H1 (cell line): ENCODE results near the gene DYRK1B. TPM values are rescaled to one million over a fixed set of nuclear protein-coding genes. Genes with fewer than 3 reads are reported as not detected.
"Not testable (repeated sequence)": the region's sequence is repeated elsewhere in the genome, so short reads cannot be mapped to it uniquely, and the experiment has no call there.

Experiments
- CTCF ChIA-PET: fragments of 300-600 bp; sonication (Branson Sonifier 250); formaldehyde crosslinking; loops from one replicate; lab custom pipeline; 2021; ENCODE audit not compliant: partially characterized antibody; lab: Charles Lee
- POLR2A ChIA-PET: fragments of 300-600 bp; sonication (Branson Sonifier 250); formaldehyde crosslinking; loops from one replicate; lab custom pipeline; 2021; ENCODE audit warnings: inconsistent platforms; ENCODE audit not compliant: partially characterized antibody; lab: Charles Lee
- DNase-seq, 2 experiments: peaks; one replicate each; pipeline versions ENCODE4 v3.0.0 to v3.0.0-alpha.2; 2010 to 2022; ENCODE audit warnings: low spot score in 2 of 2, low read depth in 1 of 2, mixed read lengths in 1 of 2
- FAIRE-seq: peaks from 2 replicates; lab custom pipeline; 2011; peaks lifted over from hg19 to GRCh38; lab: Jason Lieb, UNC
- H2AFZ ChIP-seq: 2 replicates; pipeline ENCODE4 v1.8.1; 2012; ENCODE audit warnings: low read length, inconsistent platforms
- H2AK5ac ChIP-seq: 2 replicates; pipeline ENCODE4 v1.6.1; 2013; ENCODE audit warnings: low read depth, low read length
- H2BK120ac ChIP-seq: replicated peaks from 2 replicates; pipeline ENCODE3; 2013; ENCODE audit warnings: low read depth, low read length, inconsistent platforms
- H2BK12ac ChIP-seq: 2 replicates; pipeline ENCODE4 v1.6.1; 2013; ENCODE audit warnings: low read depth, low read length
- H2BK15ac ChIP-seq: 2 replicates; pipeline ENCODE4 v1.6.1; 2013; ENCODE audit warnings: low read length
- H2BK20ac ChIP-seq: 2 replicates; pipeline ENCODE4 v1.6.1; 2013; ENCODE audit warnings: low read length
- H2BK5ac ChIP-seq: 2 replicates; pipeline ENCODE4 v1.6.1; 2013; ENCODE audit warnings: low read depth, low read length
- H3K14ac ChIP-seq: 2 replicates; pipeline ENCODE4 v1.6.1; 2013; ENCODE audit warnings: inconsistent platforms; ENCODE audit not compliant: insufficient read length
- H3K18ac ChIP-seq: 2 replicates; pipeline ENCODE4 v1.6.1; 2013; ENCODE audit warnings: low read length; ENCODE audit errors: extremely low read depth
- H3K23ac ChIP-seq: 2 replicates; pipeline ENCODE4 v1.6.1; 2013; ENCODE audit warnings: inconsistent platforms; ENCODE audit not compliant: insufficient read length
- H3K23me2 ChIP-seq: 2 replicates; pipeline ENCODE4 v1.6.1; 2013; ENCODE audit warnings: low read depth, low read length
- H3K27ac ChIP-seq: 2 replicates; pipeline ENCODE4 v1.6.1; 2011; ENCODE audit warnings: low read depth, low read length, inconsistent platforms
- H3K27me3 ChIP-seq, 4 experiments: replicated peaks in 1 of 4; 1 replicate in 1 of 4; 2 replicates in 3 of 4; pipeline versions ENCODE4 v1.6.1 to v1.8.1; 2011 to 2013; ENCODE audit warnings: low read length in 3 of 4, mild to moderate bottlenecking in 3 of 4, inconsistent platforms in 2 of 4, mixed read lengths in 2 of 4, moderate library complexity in 1 of 4; ENCODE audit not compliant: control insufficient read depth in 3 of 4, insufficient read depth in 3 of 4; ENCODE audit errors: extremely low read depth in 1 of 4
- H3K36me3 ChIP-seq, 4 experiments: 2 replicates each; pipeline versions ENCODE4 v1.6.1 to v1.8.1; 2011 to 2013; ENCODE audit warnings: mild to moderate bottlenecking in 4 of 4, low read length in 3 of 4, moderate library complexity in 2 of 4, control low read depth in 1 of 4, inconsistent platforms in 1 of 4; ENCODE audit not compliant: insufficient read depth in 4 of 4, control insufficient read depth in 2 of 4
- H3K4ac ChIP-seq: replicated peaks from 2 replicates; pipeline ENCODE3; 2013; ENCODE audit warnings: low read length, low read depth, mixed read lengths, inconsistent platforms; ENCODE audit not compliant: insufficient read length
- H3K4me1 ChIP-seq, 4 experiments: replicated peaks in 1 of 4; 1 replicate in 1 of 4; 2 replicates in 3 of 4; pipeline versions ENCODE4 v1.6.1 to v1.8.1; 2011 to 2013; ENCODE audit warnings: low read length in 3 of 4, inconsistent platforms in 2 of 4, mixed read lengths in 1 of 4; ENCODE audit not compliant: insufficient read depth in 4 of 4, control insufficient read depth in 3 of 4
- H3K4me2 ChIP-seq, 2 experiments: 2 replicates each; pipeline versions ENCODE4 v1.6.1 to v1.8.1; 2011 to 2013; ENCODE audit warnings: low read depth in 2 of 2, low read length in 2 of 2, control low read depth in 1 of 2, inconsistent platforms in 1 of 2, mild to moderate bottlenecking in 1 of 2; ENCODE audit not compliant: insufficient read depth in 1 of 2
- H3K4me3 ChIP-seq, 4 experiments: fragments of 200-600, 300-600 bp in 1 of 4; sonication (generic), shearing (Covaris generic), sonication (Bioruptor Twin) in 1 of 4; 2 replicates each; pipeline versions ENCODE4 v1.5.1 to v1.8.1; 2011 to 2016; ENCODE audit warnings: low read length in 4 of 4, low read depth in 3 of 4, control low read depth in 2 of 4, inconsistent platforms in 2 of 4, mild to moderate bottlenecking in 2 of 4, mixed read lengths in 1 of 4, moderate library complexity in 1 of 4; ENCODE audit not compliant: insufficient read depth in 2 of 4; ENCODE audit errors: extremely low read depth in 1 of 4
- H3K56ac ChIP-seq: replicated peaks from 2 replicates; pipeline ENCODE3; 2013; ENCODE audit warnings: low read depth, mild to moderate bottlenecking, mixed read lengths, low read length, inconsistent platforms; ENCODE audit not compliant: insufficient read length
- H3K79me1 ChIP-seq: 2 replicates; pipeline ENCODE4 v1.6.1; 2013; ENCODE audit warnings: low read depth, low read length, control low read depth
- H3K79me2 ChIP-seq, 2 experiments: 2 replicates each; pipeline versions ENCODE4 v1.6.1 to v1.8.1; 2012 to 2013; ENCODE audit warnings: low read length in 2 of 2, mild to moderate bottlenecking in 2 of 2, inconsistent platforms in 1 of 2; ENCODE audit not compliant: insufficient read depth in 2 of 2, control insufficient read depth in 1 of 2
- H3K9ac ChIP-seq, 4 experiments: replicated peaks in 1 of 4; 1 replicate in 1 of 4; 2 replicates in 3 of 4; pipeline versions ENCODE4 v1.6.1 to v1.8.1; 2011 to 2013; ENCODE audit warnings: low read depth in 3 of 4, low read length in 3 of 4, control low read depth in 2 of 4, mild to moderate bottlenecking in 2 of 4, moderate library complexity in 2 of 4, inconsistent platforms in 1 of 4; ENCODE audit errors: extremely low read depth in 1 of 4
- H3K9me3 ChIP-seq, 2 experiments: 2 replicates each; pipeline versions ENCODE4 v1.6.1 to v1.8.1; 2012 to 2013; ENCODE audit warnings: mild to moderate bottlenecking in 2 of 2, moderate library complexity in 2 of 2, control low read depth in 1 of 2, inconsistent platforms in 1 of 2, low read depth in 1 of 2, low read length in 1 of 2, mixed read lengths in 1 of 2; ENCODE audit not compliant: insufficient read depth in 2 of 2
- H4K20me1 ChIP-seq, 2 experiments: replicated peaks in 1 of 2; 2 replicates each; pipeline versions ENCODE3 to v1.8.1; 2011 to 2013; ENCODE audit warnings: inconsistent platforms in 2 of 2, low read length in 2 of 2, mild to moderate bottlenecking in 1 of 2; ENCODE audit not compliant: insufficient read depth in 2 of 2, control insufficient read depth in 1 of 2
- H4K5ac ChIP-seq: 2 replicates; pipeline ENCODE4 v1.6.1; 2013; ENCODE audit warnings: low read length, low read depth, mixed read lengths, inconsistent platforms; ENCODE audit not compliant: insufficient read length
- H4K8ac ChIP-seq: 2 replicates; pipeline ENCODE4 v1.8.0; 2013; ENCODE audit warnings: mild to moderate bottlenecking, moderate library complexity, low read length, inconsistent platforms; ENCODE audit not compliant: insufficient read depth; ENCODE audit errors: extremely low read depth
- H4K91ac ChIP-seq: replicated peaks from 2 replicates; pipeline ENCODE3; 2013; ENCODE audit warnings: low read length, mixed read lengths, inconsistent platforms; ENCODE audit not compliant: insufficient read length
- WGBS, 2 experiments: shearing (Covaris generic) in 1 of 2; methylation state at CpG; one replicate each; pipeline versions ENCODE4 v1.1.6 to v1.1.7; 2013 to 2015; ENCODE audit warnings: low lambda C conversion rate in 2 of 2, mixed read lengths in 2 of 2, inconsistent platforms in 1 of 2, low coverage in 1 of 2, missing lambda C conversion rate in 1 of 2; ENCODE audit not compliant: insufficient replicate concordance in 2 of 2, insufficient coverage in 1 of 2, insufficient read length in 1 of 2; ENCODE audit errors: extremely low coverage in 1 of 2, missing lambda C conversion rate in 1 of 2; 5-methylcytosine and 5-hydroxymethylcytosine counted together
- polyA plus RNA-seq, 7 experiments: library from polyadenylated mRNA; depleted of rRNA in 3 of 7; stranded (reverse) in 5 of 7; unstranded in 2 of 7; fragments of >200 nt in 5 of 7; fragments of 200-250 nt in 2 of 7; gene quantifications; 1 replicate in 5 of 7; 2 replicates in 1 of 7; 4 replicates in 1 of 7; pipeline versions ENCODE4 v1.2.1 to v1.2.3, GENCODE V29; 2011 to 2013; ENCODE audit warnings: missing spikeins in 2 of 7, mixed read lengths in 2 of 7
- total RNA-seq: library from RNA; stranded (reverse); fragmentation: NEBNext Ultra II Directional; extraction: Animal tissue kit (Norgen Biotek cat#: 25700); gene quantifications from 2 replicates; pipeline ENCODE4 v1.2.1, GENCODE V29; 2021

The DYRK1B gene
- total and polyA plus RNA-seq, 2 of the 8 experiments (the other 6 are each of a cell fraction or from before 2014, with no cell fraction given): 6.9 to 14.8 TPM

GRCh38 chr19:39880241-39880640 is 46.3 kb upstream of the DYRK1B start:
- H3K4me3 ChIP-seq, CTCF ChIA-PET, H3K9ac ChIP-seq, H2BK12ac ChIP-seq, H3K27me3 ChIP-seq, H4K20me1 ChIP-seq, H3K36me3 ChIP-seq, H2BK5ac ChIP-seq, H4K5ac ChIP-seq, POLR2A ChIA-PET, H2BK15ac ChIP-seq, FAIRE-seq, H3K56ac ChIP-seq, H3K14ac ChIP-seq, H3K79me2 ChIP-seq, H3K27ac ChIP-seq, H3K79me1 ChIP-seq, H2BK20ac ChIP-seq, H2AK5ac ChIP-seq, DNase-seq, H3K9me3 ChIP-seq, H2BK120ac ChIP-seq, H2AFZ ChIP-seq, H3K23ac ChIP-seq, H3K23me2 ChIP-seq, H3K4me1 ChIP-seq, H3K18ac ChIP-seq, H3K4ac ChIP-seq, H4K8ac ChIP-seq, H4K91ac ChIP-seq, H3K4me2 ChIP-seq: not testable (repeated sequence)
- WGBS, 2 experiments: 86% methylated on average over 4 of the region's 5 CpGs; no CpG with 5 or more reads in 1 of the 2 experiments

GRCh38 chr19:39879796-39880195 is 45.8 kb upstream of the DYRK1B start:
- H3K79me2 ChIP-seq, CTCF ChIA-PET, H3K9ac ChIP-seq, H3K4me1 ChIP-seq, H3K14ac ChIP-seq, H3K36me3 ChIP-seq, H3K23me2 ChIP-seq, H2BK15ac ChIP-seq, H2BK120ac ChIP-seq, H3K79me1 ChIP-seq, FAIRE-seq, H4K5ac ChIP-seq, H3K27me3 ChIP-seq, H3K9me3 ChIP-seq, H4K91ac ChIP-seq, H4K8ac ChIP-seq, H2BK12ac ChIP-seq, H3K4me3 ChIP-seq, H3K18ac ChIP-seq, H3K23ac ChIP-seq, H2BK5ac ChIP-seq, H3K4ac ChIP-seq, H3K4me2 ChIP-seq, POLR2A ChIA-PET, H3K27ac ChIP-seq, H2AK5ac ChIP-seq, H2AFZ ChIP-seq, H3K56ac ChIP-seq, H4K20me1 ChIP-seq, DNase-seq, H2BK20ac ChIP-seq: not testable (repeated sequence)
- WGBS, 2 experiments: 95% methylated on average over 2 of the region's 8 CpGs; no CpG with 5 or more reads in 1 of the 2 experiments
